ENCODE data around the gene TNFRSF17.

- TF ChIP-seq, protein P1, sequence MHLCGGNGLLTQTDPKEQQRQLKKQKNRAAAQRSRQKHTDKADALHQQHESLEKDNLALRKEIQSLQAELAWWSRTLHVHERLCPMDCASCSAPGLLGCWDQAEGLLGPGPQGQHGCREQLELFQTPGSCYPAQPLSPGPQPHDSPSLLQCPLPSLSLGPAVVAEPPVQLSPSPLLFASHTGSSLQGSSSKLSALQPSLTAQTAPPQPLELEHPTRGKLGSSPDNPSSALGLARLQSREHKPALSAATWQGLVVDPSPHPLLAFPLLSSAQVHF (CRISPR knock-in tag; IDR thresholded peaks at IDR 0.05): no peak
- TF ChIP-seq HNRNPH1 (optimal IDR thresholded peaks at IDR 0.05; ENCODE audit: low read depth, low read length): no peak
- no peak for TF ChIP-seq GATAD2A (CRISPR knock-in tag; IDR thresholded peaks at IDR 0.05)
- TF ChIP-seq CTCF (CRISPR knock-in tag; IDR thresholded peaks at IDR 0.05): peak; percentile 93
- no peak for TF ChIP-seq MAZ (IDR thresholded peaks at IDR 0.05; ENCODE audit: borderline replicate concordance, low read depth, low read length)
- no peak for TF ChIP-seq MAZ (CRISPR knock-in tag; IDR thresholded peaks at IDR 0.05; ENCODE audit: low read depth)
- no peak for TF ChIP-seq ZBTB43 (CRISPR knock-in tag; conservative IDR thresholded peaks at IDR 0.05)
Measured at GRCh38 chr16:11949527-11949926, 15.5 kb upstream of the TNFRSF17 start.

All from HepG2 (cell line).